ENCODE results near the gene AUTS2.

Gene AUTS2

GRCh38 chr7:69912846-69913245 is 314.6 kb downstream of the AUTS2 start:
- DNase-seq = no peak

- no peak for DNase-seq
These were observed 321.3 kb downstream of the AUTS2 start for GRCh38 chr7:69919426-69920111.

GRCh38 chr7:69920797-69921196 is 322.5 kb downstream of the AUTS2 start:
- no peak for DNase-seq

GRCh38 chr7:69922026-69922803 is 323.9 kb downstream of the AUTS2 start:
- no peak for DNase-seq

- DNase-seq = no peak
These were observed 329.2 kb downstream of the AUTS2 start for GRCh38 chr7:69927461-69927860.

- DNase-seq = no peak
These were observed 330.3 kb downstream of the AUTS2 start for GRCh38 chr7:69928621-69929020.

- DNase-seq = no peak
These were observed 331.3 kb downstream of the AUTS2 start for GRCh38 chr7:69929622-69930021.

GRCh38 chr7:69932034-69932628 is 333.9 kb downstream of the AUTS2 start:
- no peak for DNase-seq

GRCh38 chr7:69934144-69934903 is 336.0 kb downstream of the AUTS2 start:
- no peak for DNase-seq

- no peak for DNase-seq
These were observed 336.8 kb downstream of the AUTS2 start for GRCh38 chr7:69935107-69935506.

- no peak for DNase-seq
These were observed 338.8 kb downstream of the AUTS2 start for GRCh38 chr7:69937097-69937496.

- DNase-seq = no peak
These were observed 341.0 kb downstream of the AUTS2 start for GRCh38 chr7:69939317-69939716.

GRCh38 chr7:69941077-69941651 is 342.9 kb downstream of the AUTS2 start:
- no peak for DNase-seq

- DNase-seq = no peak
These were observed 344.3 kb downstream of the AUTS2 start for GRCh38 chr7:69942573-69942972.

GRCh38 chr7:69946901-69947300 is 348.6 kb downstream of the AUTS2 start:
- no peak for DNase-seq

- DNase-seq = no peak
These were observed 349.7 kb downstream of the AUTS2 start for GRCh38 chr7:69947998-69948397.

- no peak for DNase-seq
These were observed 350.8 kb downstream of the AUTS2 start for GRCh38 chr7:69949122-69949521.

GRCh38 chr7:69951458-69951857 is 353.2 kb downstream of the AUTS2 start:
- DNase-seq = no peak

- DNase-seq = no peak
These were observed 355.1 kb downstream of the AUTS2 start for GRCh38 chr7:69953136-69954067.

GRCh38 chr7:69956541-69956940 is 358.3 kb downstream of the AUTS2 start:
- no peak for DNase-seq

GRCh38 chr7:69957661-69958060 is 359.4 kb downstream of the AUTS2 start:
- no peak for DNase-seq

Measured in activated T-cell treated with anti-CD3 and anti-CD28 coated beads, Interleukin-2, amount 50 U/mL, for 48 hours (primary cell).